Measurements from ENCODE around the gene PAK5. TPM values are rescaled to one million over a fixed set of nuclear protein-coding genes. Genes with fewer than 3 reads are reported as not detected.

PAK5 gene
- total and polyA plus RNA-seq, 2 donors (not counting 1 experiment from before 2014, with no cell fraction given): not detected

- Histone ChIP-seq H3K9ac (ENCODE audit: low read length) (no peak overlapping the region), H3K79me2 (ENCODE audit: control insufficient read depth, insufficient read depth, low read length) (no peaks in the 10 kb centered on the region), H3K27me3 (replicated peaks in 1 of 4; ENCODE audit: control extremely low read depth in 1 of 4, control insufficient read depth in 3 of 4, insufficient read depth in 4 of 4, low read length in 3 of 4) (peaks cover 0 to 11% (median 0%) of the 10 kb centered on the region in 4 experiments), H3K36me3 (replicated peaks in 1 of 2; ENCODE audit: control extremely low read depth in 1 of 2, control insufficient read depth in 1 of 2, extremely low read depth in 1 of 2, insufficient read depth in 2 of 2, low read length in 1 of 2) (no peaks in the 10 kb centered on the region), H3K4me1 (ENCODE audit: control insufficient read depth in 2 of 2, insufficient read depth in 2 of 2, low read length in 2 of 2) (no peaks in the 10 kb centered on the region), H3K4me3 (ENCODE audit: control extremely low read depth in 1 of 5, extremely low read depth in 1 of 5, insufficient read depth in 1 of 5, low read depth in 2 of 5, low read length in 4 of 5) (no peak overlapping the region), H3K9me3 (ENCODE audit: control extremely low read depth in 1 of 3, control insufficient read depth in 2 of 3, insufficient read depth in 1 of 3, low read length in 2 of 3) (peaks cover 0 to 5% (median 0%) of the 10 kb centered on the region in 3 donors), H3K4me2 (replicated peaks; ENCODE audit: low read depth, low read length, poor library complexity, severe bottlenecking) (no peak overlapping the region), H4K20me1 (ENCODE audit: control insufficient read depth, insufficient read depth, low read length, poor library complexity, severe bottlenecking) (no peaks in the 10 kb centered on the region), H2AFZ (ENCODE audit: insufficient read depth, low read depth, low read length, poor library complexity, severe bottlenecking) (no peak overlapping the region), H3K27ac (ENCODE audit: low read length in 2 of 2) (no peak overlapping the region)
- POLR2A ChIA-PET: no interaction called here
- CTCF ChIA-PET: no interaction called here
- Mint-ChIP-seq H3K27ac (no peak overlapping the region), H3K9me3 (ENCODE audit: insufficient read depth) (no peaks in the 10 kb centered on the region), H3K27me3 (peaks cover 21% of the 10 kb centered on the region), H3K4me3 (no peak overlapping the region), H3K4me1 (no peaks in the 10 kb centered on the region)
- 89% methylated on average over 19 of the region's 20 CpGs for WGBS (ENCODE audit: insufficient coverage)
- no peak for ATAC-seq (ENCODE audit: low read depth)
- no peak for TF ChIP-seq EZH2 (IDR thresholded peaks at IDR 0.05; ENCODE audit: borderline replicate concordance, insufficient read depth, low read depth, low read length, poor library complexity, severe bottlenecking)
- TF ChIP-seq, protein P1, sequence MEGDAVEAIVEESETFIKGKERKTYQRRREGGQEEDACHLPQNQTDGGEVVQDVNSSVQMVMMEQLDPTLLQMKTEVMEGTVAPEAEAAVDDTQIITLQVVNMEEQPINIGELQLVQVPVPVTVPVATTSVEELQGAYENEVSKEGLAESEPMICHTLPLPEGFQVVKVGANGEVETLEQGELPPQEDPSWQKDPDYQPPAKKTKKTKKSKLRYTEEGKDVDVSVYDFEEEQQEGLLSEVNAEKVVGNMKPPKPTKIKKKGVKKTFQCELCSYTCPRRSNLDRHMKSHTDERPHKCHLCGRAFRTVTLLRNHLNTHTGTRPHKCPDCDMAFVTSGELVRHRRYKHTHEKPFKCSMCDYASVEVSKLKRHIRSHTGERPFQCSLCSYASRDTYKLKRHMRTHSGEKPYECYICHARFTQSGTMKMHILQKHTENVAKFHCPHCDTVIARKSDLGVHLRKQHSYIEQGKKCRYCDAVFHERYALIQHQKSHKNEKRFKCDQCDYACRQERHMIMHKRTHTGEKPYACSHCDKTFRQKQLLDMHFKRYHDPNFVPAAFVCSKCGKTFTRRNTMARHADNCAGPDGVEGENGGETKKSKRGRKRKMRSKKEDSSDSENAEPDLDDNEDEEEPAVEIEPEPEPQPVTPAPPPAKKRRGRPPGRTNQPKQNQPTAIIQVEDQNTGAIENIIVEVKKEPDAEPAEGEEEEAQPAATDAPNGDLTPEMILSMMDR (IDR thresholded peaks at IDR 0.05): no peak
- intact Hi-C loops (cut with micrococcal nuclease): no loop called here
- no peak for DNase-seq
Observed at GRCh38 chr20:9565910-9566550, 272.8 kb downstream of the PAK5 start.

GRCh38 chr20:9557411-9557810 is 281.5 kb downstream of the PAK5 start:
- intact Hi-C loops (cut with micrococcal nuclease): no loop called here
- H3K9me3 Mint-ChIP-seq (ENCODE audit: insufficient read depth): peaks cover 3% of the 10 kb centered on the region
- no peak overlapping the region for H3K4me2 ChIP-seq (replicated peaks; ENCODE audit: low read depth, low read length, poor library complexity, severe bottlenecking)
- no peak overlapping the region for H2AFZ ChIP-seq (ENCODE audit: insufficient read depth, low read depth, low read length, poor library complexity, severe bottlenecking)
- CTCF ChIA-PET: interaction anchor here (0.7 kb wide), 1 partner anchor 20 kb away, joined by 3 read pairs; no protein-coding TSS in a partner anchor
- no peak for TF ChIP-seq EZH2 (IDR thresholded peaks at IDR 0.05; ENCODE audit: borderline replicate concordance, insufficient read depth, low read depth, low read length, poor library complexity, severe bottlenecking)
- TF ChIP-seq, protein P1 (IDR thresholded peaks at IDR 0.05): no peak
- H3K4me1 ChIP-seq (ENCODE audit: control insufficient read depth in 2 of 2, insufficient read depth in 2 of 2, low read length in 2 of 2): no peaks in the 10 kb centered on the region
- no peaks in the 10 kb centered on the region for H4K20me1 ChIP-seq (ENCODE audit: control insufficient read depth, insufficient read depth, low read length, poor library complexity, severe bottlenecking)
- H3K27ac ChIP-seq (ENCODE audit: low read length in 2 of 2): no peak overlapping the region
- H3K27ac Mint-ChIP-seq: no peak overlapping the region
- 87% methylated on average over 4 of the region's 4 CpGs for WGBS (ENCODE audit: insufficient coverage)
- no peak overlapping the region for H3K9ac ChIP-seq (ENCODE audit: low read length)
- no peaks in the 10 kb centered on the region for H3K36me3 ChIP-seq (replicated peaks in 1 of 2; ENCODE audit: control extremely low read depth in 1 of 2, control insufficient read depth in 1 of 2, extremely low read depth in 1 of 2, insufficient read depth in 2 of 2, low read length in 1 of 2)
- no peak for DNase-seq
- peaks cover 0 to 3% (median 0%) of the 10 kb centered on the region in 3 donors for H3K9me3 ChIP-seq (ENCODE audit: control extremely low read depth in 1 of 3, control insufficient read depth in 2 of 3, insufficient read depth in 1 of 3, low read length in 2 of 3)
- no peaks in the 10 kb centered on the region for H3K79me2 ChIP-seq (ENCODE audit: control insufficient read depth, insufficient read depth, low read length)
- no peaks in the 10 kb centered on the region for H3K4me1 Mint-ChIP-seq
- H3K4me3 ChIP-seq (ENCODE audit: control extremely low read depth in 1 of 5, extremely low read depth in 1 of 5, insufficient read depth in 1 of 5, low read depth in 2 of 5, low read length in 4 of 5): no peak overlapping the region
- no peak for ATAC-seq (ENCODE audit: low read depth)
- H3K4me3 Mint-ChIP-seq: no peak overlapping the region
- POLR2A ChIA-PET: no interaction called here
- peaks cover 15% of the 10 kb centered on the region for H3K27me3 Mint-ChIP-seq
- H3K27me3 ChIP-seq (replicated peaks in 1 of 4; ENCODE audit: control extremely low read depth in 1 of 4, control insufficient read depth in 3 of 4, insufficient read depth in 4 of 4, low read length in 3 of 4): peaks cover 0 to 9% (median 3%) of the 10 kb centered on the region in 4 experiments

All from B cell (primary cell).